HFF-Myc (cell line): ENCODE data around the gene ITPRIPL2.

Experiments used
- DNase-seq: peaks from one replicate; pipeline ENCODE4 v3.0.0-alpha.2; 2011; ENCODE audit warnings: low read depth; ENCODE audit errors: extremely low read depth
- H3K4me3 ChIP-seq: replicated peaks from 2 replicates; pipeline ENCODE4 v1.5.1; 2011; ENCODE audit warnings: low read depth, mild to moderate bottlenecking, control low read depth, low read length
- TF ChIP-seq, protein P1 (sequence below): IDR thresholded peaks from 2 replicates; pipeline ENCODE4 v1.5.1; 2012; ENCODE audit warnings: mild to moderate bottlenecking, low read depth, low read length, control low read depth; ENCODE audit errors: missing control alignments

ITPRIPL2 gene

DNA sequence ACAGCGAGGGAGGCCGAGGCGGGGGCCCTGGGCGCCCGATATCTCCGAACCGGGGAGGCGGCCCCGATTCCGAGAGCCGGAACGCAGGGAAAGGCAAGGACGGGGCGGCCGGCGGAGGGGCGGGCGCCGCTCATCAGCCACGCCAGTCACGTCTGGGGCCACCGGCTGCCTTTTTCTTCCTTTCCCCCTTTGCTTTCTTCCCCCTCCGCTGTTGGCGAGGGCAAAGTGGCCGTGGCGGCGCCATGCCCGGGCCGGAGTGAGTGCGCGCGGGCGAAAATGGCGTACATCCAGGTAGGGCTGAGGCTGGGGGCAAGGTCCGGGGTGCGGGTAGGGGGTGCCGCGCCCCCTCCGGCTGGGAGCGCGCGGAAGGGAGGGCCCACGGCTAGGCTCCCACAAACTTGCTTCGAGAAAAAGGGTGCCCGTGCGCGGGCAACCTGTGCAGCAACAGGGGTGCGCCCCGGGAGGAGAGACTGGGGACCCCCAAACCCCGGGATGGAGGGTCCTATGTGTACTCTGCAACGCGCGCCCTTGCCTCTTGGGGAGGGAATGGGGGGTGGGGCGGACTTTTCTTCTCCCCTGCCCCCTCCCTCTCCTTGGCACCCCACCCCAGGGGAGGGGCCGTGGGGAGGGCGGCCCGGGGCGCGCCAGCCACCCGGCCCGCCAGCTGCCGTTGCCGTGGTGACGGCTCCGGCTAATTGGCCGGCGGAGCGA, 54.8 kb downstream of the ITPRIPL2 start:
- no peak for DNase-seq
- peak overlapping the region; percentile 25 for H3K4me3 ChIP-seq
- TF ChIP-seq, protein P1, sequence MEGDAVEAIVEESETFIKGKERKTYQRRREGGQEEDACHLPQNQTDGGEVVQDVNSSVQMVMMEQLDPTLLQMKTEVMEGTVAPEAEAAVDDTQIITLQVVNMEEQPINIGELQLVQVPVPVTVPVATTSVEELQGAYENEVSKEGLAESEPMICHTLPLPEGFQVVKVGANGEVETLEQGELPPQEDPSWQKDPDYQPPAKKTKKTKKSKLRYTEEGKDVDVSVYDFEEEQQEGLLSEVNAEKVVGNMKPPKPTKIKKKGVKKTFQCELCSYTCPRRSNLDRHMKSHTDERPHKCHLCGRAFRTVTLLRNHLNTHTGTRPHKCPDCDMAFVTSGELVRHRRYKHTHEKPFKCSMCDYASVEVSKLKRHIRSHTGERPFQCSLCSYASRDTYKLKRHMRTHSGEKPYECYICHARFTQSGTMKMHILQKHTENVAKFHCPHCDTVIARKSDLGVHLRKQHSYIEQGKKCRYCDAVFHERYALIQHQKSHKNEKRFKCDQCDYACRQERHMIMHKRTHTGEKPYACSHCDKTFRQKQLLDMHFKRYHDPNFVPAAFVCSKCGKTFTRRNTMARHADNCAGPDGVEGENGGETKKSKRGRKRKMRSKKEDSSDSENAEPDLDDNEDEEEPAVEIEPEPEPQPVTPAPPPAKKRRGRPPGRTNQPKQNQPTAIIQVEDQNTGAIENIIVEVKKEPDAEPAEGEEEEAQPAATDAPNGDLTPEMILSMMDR: no peak

DNA sequence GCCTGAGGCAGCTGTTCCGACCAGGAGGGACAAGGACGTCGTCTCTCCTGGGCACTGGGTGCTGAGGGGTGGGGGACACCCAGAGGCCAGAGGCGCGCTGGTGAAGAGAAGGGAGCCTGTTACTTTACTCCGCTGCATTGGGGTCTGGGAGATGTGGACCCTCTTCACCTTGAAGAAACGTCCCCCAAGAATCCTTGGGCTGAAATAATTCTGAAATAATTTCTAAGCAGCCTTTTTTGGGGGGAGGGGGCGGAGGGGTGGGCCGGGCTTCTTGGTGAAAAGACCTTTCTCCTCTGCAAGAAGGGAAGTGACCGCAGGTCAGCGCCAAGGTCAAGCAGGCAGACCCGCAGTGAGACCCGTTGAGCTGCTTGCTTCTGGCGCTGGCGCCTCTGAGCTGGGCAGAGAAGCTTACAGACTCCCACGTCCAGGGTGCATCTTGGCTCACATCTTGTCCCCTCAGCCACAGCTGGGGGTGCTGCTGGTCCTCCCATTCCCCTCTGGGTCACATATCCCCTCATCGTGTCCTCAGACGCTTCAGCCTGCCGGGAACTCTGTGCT, 55.4 kb downstream of the ITPRIPL2 start:
- H3K4me3 ChIP-seq: no peak overlapping the region
- no peak for DNase-seq
- TF ChIP-seq, protein P1: no peak

GRCh38 chr16:19170043-19170655, 56.4 kb downstream of the ITPRIPL2 start:
- H3K4me3 ChIP-seq: no peak overlapping the region
- no peak for DNase-seq
- TF ChIP-seq, protein P1: no peak
